ENCODE measurements around the gene UBE2L3. TPM values are rescaled to one million over a fixed set of nuclear protein-coding genes. Genes with fewer than 3 reads are reported as not detected.

The UBE2L3 gene
- total and polyA plus RNA-seq, 2 experiments from 2014 or later: 86.3 to 136 TPM

DNA sequence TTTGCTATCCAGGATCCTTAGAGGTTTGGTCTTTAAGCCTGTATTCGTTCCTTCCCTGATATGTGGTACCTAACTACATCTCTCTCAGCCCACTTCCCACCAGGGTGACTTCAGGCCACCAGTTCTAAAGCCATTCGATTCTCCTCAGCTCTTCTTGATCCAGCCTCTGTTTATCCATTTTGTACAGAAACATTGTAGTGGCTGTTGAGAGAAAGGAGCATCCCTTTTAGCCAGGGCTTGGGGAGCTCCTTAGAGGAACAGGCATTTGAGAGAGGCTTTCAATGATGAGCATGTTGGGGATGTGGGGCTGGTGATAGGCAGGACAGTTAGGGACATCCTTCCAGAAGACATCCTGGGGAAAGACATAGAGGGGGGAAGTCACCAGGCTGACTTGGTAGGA lies 17.9 kb downstream of the UBE2L3 start:
- H3K36me3 Mint-ChIP-seq (ENCODE audit: low read depth): no peaks in the 10 kb centered on the region; the same call in 2 of the 3 replicates
- 0 out of 2 replicates have a peak, but pooled peaks cover 7% of the 10 kb centered on the region for H3F3A ChIP-seq (replicated peaks; ENCODE audit: low read depth)

More for the DNA sequence above, 17.9 kb downstream of the UBE2L3 start:
- ATAC-seq (no peak), DNase-seq (ENCODE audit: low spot score) (no peak)
- Mint-ChIP-seq H3K27ac (no peak overlapping the region), H3K4me1 (peaks cover 22% of the 10 kb centered on the region), H3K9me3 (no peaks in the 10 kb centered on the region), H3K27me3 (ENCODE audit: insufficient read depth, low read depth, poor library complexity) (peaks cover 10% of the 10 kb centered on the region), H3K4me3 (no peak overlapping the region)
- Histone ChIP-seq H3K4me1 (ENCODE audit: insufficient read depth) (no peaks in the 10 kb centered on the region; the same call in none of the 2 replicates), H2AFZ (no peak overlapping the region), H3K27me3 (ENCODE audit: insufficient read depth) (no peaks in the 10 kb centered on the region), H3K9me2 (ENCODE audit: insufficient read depth) (no peaks in the 10 kb centered on the region), H3K27ac (ENCODE audit: low read depth) (no peak overlapping the region), H3K4me3 (no peak overlapping the region), H3K36me3 (ENCODE audit: insufficient read depth) (no peaks in the 10 kb centered on the region), H3K79me2 (replicated peaks; ENCODE audit: insufficient read depth) (peaks cover 100% of the 10 kb centered on the region), H4K20me1 (replicated peaks; ENCODE audit: insufficient read depth) (peaks cover 84% of the 10 kb centered on the region), H3K4me2 (no peak overlapping the region)
- TF ChIP-seq, protein P1, sequence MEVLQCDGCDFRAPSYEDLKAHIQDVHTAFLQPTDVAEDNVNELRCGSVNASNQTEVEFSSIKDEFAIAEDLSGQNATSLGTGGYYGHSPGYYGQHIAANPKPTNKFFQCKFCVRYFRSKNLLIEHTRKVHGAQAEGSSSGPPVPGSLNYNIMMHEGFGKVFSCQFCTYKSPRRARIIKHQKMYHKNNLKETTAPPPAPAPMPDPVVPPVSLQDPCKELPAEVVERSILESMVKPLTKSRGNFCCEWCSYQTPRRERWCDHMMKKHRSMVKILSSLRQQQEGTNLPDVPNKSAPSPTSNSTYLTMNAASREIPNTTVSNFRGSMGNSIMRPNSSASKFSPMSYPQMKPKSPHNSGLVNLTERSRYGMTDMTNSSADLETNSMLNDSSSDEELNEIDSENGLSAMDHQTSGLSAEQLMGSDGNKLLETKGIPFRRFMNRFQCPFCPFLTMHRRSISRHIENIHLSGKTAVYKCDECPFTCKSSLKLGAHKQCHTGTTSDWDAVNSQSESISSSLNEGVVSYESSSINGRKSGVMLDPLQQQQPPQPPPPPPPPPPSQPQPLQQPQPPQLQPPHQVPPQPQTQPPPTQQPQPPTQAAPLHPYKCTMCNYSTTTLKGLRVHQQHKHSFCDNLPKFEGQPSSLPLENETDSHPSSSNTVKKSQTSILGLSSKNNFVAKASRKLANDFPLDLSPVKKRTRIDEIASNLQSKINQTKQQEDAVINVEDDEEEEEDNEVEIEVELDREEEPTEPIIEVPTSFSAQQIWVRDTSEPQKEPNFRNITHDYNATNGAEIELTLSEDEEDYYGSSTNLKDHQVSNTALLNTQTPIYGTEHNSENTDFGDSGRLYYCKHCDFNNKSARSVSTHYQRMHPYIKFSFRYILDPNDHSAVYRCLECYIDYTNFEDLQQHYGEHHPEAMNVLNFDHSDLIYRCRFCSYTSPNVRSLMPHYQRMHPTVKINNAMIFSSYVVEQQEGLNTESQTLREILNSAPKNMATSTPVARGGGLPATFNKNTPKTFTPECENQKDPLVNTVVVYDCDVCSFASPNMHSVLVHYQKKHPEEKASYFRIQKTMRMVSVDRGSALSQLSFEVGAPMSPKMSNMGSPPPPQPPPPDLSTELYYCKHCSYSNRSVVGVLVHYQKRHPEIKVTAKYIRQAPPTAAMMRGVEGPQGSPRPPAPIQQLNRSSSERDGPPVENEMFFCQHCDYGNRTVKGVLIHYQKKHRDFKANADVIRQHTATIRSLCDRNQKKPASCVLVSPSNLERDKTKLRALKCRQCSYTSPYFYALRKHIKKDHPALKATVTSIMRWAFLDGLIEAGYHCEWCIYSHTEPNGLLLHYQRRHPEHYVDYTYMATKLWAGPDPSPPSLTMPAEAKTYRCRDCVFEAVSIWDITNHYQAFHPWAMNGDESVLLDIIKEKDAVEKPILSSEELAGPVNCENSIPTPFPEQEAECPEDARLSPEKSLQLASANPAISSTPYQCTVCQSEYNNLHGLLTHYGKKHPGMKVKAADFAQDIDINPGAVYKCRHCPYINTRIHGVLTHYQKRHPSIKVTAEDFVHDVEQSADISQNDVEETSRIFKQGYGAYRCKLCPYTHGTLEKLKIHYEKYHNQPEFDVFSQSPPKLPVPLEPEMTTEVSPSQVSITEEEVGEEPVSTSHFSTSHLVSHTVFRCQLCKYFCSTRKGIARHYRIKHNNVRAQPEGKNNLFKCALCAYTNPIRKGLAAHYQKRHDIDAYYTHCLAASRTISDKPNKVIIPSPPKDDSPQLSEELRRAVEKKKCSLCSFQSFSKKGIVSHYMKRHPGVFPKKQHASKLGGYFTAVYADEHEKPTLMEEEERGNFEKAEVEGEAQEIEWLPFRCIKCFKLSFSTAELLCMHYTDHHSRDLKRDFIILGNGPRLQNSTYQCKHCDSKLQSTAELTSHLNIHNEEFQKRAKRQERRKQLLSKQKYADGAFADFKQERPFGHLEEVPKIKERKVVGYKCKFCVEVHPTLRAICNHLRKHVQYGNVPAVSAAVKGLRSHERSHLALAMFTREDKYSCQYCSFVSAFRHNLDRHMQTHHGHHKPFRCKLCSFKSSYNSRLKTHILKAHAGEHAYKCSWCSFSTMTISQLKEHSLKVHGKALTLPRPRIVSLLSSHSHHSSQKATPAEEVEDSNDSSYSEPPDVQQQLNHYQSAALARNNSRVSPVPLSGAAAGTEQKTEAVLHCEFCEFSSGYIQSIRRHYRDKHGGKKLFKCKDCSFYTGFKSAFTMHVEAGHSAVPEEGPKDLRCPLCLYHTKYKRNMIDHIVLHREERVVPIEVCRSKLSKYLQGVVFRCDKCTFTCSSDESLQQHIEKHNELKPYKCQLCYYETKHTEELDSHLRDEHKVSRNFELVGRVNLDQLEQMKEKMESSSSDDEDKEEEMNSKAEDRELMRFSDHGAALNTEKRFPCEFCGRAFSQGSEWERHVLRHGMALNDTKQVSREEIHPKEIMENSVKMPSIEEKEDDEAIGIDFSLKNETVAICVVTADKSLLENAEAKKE (CRISPR knock-in tag; IDR thresholded peaks at IDR 0.05): no peak
- TF ChIP-seq ZNF331 (CRISPR knock-in tag; IDR thresholded peaks at IDR 0.05; ENCODE audit: low read depth) (no peak), CREB1 (CRISPR knock-in tag; IDR thresholded peaks at IDR 0.05; ENCODE audit: low read depth) (no peak), POLR2AphosphoS5 (IDR thresholded peaks at IDR 0.05; ENCODE audit: low read depth) (no peak), NANOG (IDR thresholded peaks at IDR 0.05; ENCODE audit: borderline replicate concordance) (no peak), EZH2 (IDR thresholded peaks at IDR 0.05; ENCODE audit: low read depth, unreplicated experiment) (no peak), ZNF114 (CRISPR knock-in tag; IDR thresholded peaks at IDR 0.05) (no peak), STAT1 (IDR thresholded peaks at IDR 0.05; ENCODE audit: unreplicated experiment) (no peak), EZH2phosphoT487 (IDR thresholded peaks at IDR 0.05; ENCODE audit: unreplicated experiment) (no peak), JUNB (IDR thresholded peaks at IDR 0.05; ENCODE audit: unreplicated experiment) (no peak)
- TF ChIP-seq, protein P2, sequence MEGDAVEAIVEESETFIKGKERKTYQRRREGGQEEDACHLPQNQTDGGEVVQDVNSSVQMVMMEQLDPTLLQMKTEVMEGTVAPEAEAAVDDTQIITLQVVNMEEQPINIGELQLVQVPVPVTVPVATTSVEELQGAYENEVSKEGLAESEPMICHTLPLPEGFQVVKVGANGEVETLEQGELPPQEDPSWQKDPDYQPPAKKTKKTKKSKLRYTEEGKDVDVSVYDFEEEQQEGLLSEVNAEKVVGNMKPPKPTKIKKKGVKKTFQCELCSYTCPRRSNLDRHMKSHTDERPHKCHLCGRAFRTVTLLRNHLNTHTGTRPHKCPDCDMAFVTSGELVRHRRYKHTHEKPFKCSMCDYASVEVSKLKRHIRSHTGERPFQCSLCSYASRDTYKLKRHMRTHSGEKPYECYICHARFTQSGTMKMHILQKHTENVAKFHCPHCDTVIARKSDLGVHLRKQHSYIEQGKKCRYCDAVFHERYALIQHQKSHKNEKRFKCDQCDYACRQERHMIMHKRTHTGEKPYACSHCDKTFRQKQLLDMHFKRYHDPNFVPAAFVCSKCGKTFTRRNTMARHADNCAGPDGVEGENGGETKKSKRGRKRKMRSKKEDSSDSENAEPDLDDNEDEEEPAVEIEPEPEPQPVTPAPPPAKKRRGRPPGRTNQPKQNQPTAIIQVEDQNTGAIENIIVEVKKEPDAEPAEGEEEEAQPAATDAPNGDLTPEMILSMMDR (conservative IDR thresholded peaks at IDR 0.05; ENCODE audit: low read depth in 2 of 2): no peak
- TF ChIP-seq, protein P3, sequence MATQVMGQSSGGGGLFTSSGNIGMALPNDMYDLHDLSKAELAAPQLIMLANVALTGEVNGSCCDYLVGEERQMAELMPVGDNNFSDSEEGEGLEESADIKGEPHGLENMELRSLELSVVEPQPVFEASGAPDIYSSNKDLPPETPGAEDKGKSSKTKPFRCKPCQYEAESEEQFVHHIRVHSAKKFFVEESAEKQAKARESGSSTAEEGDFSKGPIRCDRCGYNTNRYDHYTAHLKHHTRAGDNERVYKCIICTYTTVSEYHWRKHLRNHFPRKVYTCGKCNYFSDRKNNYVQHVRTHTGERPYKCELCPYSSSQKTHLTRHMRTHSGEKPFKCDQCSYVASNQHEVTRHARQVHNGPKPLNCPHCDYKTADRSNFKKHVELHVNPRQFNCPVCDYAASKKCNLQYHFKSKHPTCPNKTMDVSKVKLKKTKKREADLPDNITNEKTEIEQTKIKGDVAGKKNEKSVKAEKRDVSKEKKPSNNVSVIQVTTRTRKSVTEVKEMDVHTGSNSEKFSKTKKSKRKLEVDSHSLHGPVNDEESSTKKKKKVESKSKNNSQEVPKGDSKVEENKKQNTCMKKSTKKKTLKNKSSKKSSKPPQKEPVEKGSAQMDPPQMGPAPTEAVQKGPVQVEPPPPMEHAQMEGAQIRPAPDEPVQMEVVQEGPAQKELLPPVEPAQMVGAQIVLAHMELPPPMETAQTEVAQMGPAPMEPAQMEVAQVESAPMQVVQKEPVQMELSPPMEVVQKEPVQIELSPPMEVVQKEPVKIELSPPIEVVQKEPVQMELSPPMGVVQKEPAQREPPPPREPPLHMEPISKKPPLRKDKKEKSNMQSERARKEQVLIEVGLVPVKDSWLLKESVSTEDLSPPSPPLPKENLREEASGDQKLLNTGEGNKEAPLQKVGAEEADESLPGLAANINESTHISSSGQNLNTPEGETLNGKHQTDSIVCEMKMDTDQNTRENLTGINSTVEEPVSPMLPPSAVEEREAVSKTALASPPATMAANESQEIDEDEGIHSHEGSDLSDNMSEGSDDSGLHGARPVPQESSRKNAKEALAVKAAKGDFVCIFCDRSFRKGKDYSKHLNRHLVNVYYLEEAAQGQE (IDR thresholded peaks at IDR 0.05; ENCODE audit: unreplicated experiment): no peak
- TF ChIP-seq, protein P4, sequence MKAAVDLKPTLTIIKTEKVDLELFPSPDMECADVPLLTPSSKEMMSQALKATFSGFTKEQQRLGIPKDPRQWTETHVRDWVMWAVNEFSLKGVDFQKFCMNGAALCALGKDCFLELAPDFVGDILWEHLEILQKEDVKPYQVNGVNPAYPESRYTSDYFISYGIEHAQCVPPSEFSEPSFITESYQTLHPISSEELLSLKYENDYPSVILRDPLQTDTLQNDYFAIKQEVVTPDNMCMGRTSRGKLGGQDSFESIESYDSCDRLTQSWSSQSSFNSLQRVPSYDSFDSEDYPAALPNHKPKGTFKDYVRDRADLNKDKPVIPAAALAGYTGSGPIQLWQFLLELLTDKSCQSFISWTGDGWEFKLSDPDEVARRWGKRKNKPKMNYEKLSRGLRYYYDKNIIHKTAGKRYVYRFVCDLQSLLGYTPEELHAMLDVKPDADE (IDR thresholded peaks at IDR 0.05): no peak
